NCI-H524 (cell line): ENCODE results near the gene ZER1.
"Not testable (repeated sequence)": the region's sequence is repeated elsewhere in the genome, so short reads cannot be mapped to it uniquely, and the experiment has no call there.

Experiments
- DNase-seq, 2 experiments: peaks; one replicate each; lab custom pipeline; 2025; lab: John Stamatoyannopoulos, UW

The ZER1 gene

DNA sequence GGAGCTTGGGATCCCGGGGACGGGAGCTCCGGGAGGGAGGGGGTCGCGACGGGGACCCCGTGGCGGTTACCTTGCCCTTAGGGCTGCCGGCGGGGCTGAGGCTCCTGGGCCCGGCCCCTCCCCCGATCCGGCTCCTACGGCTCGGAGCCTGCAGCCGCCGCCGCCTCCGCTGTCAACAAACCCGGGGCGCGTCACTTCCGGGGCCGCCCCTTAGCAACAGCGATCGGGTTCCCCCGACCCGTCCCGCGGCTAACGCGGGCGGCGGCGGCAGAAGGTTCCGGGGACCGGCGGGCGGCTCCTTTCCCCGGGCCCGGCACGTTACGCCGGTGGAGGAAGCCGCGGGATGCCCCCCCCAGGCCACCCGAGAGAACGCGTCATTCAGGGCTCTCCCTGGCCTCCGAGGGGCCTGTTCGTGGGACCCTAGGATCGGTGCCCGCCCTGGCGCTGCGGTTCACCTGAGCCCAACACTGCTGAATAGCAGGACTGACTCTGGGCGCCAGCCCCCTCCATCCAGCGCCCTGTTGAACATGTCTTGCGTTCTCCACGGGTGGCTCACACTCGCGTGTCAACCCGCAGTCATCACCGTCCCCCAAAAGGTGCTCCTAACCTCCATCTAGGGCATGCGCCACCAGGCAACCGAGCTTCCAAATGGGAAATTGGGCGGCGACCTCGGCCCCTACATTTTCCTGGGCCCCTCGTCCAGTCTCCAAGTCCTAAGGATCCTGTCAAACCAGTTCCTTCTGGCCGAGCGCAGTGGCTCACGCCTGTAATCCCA, at the start of gene ZER1:
TSS of gene ZER1 (minus strand) at position 183 of the 775 bp plus-strand sequence. CDS start 16,362 bp downstream, outside the sequence.
- peak; percentile 70 to 89 for DNase-seq

DNA sequence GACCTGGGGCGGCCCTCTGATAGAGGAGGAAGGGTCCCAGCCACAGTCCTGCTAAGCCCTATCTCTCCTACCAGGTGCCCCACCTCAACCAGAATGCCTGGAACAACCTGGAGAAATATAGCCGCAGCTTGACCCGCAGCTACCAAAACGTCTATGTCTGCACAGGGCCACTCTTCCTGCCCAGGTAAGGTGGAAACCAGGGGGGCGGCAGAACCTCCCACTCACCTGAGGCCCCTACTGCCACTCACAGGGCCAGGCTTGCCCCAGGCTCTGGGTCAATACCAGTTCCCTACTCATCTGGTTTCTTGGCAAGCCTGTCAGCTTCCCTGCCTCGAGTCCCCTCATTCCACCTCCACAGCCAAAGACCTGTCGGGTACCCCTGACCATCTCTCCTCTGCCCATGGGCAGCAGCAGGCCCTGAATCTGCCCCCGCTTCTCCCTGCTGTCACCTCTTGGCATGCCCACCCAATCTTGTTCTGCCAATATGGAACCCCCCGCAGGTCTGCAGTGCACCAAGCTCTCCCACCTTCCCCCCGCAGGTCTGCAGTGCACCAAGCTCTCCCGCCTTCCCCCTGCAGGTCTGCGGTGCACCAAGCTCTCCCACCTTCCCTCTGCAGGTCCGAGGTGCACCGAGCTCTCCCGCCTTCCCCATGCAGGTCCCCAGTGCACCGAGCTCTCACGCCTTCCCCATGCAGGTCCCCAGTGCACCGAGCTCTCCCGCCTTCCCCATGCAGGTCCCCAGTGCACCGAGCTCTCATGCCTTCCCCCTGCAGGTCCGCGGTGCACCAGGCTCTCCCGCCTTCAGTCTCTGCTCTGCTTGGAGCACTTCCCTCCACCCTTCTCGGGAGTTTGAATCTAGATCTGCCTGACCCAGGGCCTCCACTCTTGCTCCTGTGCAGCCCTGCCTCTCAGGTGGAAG, 49.2 kb upstream of the ZER1 start:
- no peak for DNase-seq

DNA sequence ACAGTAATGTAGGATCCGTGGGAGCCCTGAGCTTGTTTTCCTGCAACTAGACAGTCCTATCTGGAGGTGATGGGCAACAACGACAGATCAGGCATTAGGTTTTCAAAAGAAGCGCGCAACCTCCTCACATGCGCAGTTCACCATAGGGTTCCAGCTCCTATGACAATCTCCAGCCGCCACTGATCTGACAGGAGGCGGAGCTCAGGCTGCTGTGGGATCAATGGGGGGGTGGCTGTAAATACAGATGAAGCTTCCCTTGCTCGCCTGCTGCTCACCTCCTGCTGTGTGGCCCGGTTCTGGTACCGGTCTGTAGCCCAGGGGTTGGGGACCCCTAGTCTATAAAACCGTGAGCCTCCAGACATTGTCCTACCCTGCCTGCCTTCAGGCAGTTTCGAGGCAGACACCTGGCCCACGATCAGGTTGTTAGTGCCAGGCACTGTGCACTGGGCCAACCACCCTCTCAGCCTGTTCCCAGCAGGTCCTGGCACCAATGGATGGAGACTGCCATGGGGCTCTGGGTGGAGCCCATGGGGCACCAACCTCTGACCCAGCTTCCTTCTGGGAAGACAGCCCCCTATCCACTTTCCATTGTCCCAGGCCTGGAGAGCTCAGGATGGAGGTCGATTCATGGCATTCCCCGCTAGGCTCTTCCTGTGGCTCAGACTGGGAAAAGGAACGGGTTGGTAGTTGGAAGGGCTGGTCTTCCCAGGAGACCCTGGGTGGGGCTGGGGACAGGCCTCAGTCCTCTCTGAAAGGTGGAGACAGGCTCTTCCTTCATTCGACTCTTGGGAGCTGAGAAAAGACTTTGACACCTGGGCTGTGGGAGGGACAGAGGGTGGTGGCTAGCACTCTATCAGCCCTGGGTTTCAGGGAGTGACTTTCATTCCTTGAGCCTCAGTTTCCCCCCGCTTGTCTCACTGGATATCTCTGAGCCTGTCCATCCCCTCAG, 48.3 kb upstream of the ZER1 start:
- no peak for DNase-seq

DNA sequence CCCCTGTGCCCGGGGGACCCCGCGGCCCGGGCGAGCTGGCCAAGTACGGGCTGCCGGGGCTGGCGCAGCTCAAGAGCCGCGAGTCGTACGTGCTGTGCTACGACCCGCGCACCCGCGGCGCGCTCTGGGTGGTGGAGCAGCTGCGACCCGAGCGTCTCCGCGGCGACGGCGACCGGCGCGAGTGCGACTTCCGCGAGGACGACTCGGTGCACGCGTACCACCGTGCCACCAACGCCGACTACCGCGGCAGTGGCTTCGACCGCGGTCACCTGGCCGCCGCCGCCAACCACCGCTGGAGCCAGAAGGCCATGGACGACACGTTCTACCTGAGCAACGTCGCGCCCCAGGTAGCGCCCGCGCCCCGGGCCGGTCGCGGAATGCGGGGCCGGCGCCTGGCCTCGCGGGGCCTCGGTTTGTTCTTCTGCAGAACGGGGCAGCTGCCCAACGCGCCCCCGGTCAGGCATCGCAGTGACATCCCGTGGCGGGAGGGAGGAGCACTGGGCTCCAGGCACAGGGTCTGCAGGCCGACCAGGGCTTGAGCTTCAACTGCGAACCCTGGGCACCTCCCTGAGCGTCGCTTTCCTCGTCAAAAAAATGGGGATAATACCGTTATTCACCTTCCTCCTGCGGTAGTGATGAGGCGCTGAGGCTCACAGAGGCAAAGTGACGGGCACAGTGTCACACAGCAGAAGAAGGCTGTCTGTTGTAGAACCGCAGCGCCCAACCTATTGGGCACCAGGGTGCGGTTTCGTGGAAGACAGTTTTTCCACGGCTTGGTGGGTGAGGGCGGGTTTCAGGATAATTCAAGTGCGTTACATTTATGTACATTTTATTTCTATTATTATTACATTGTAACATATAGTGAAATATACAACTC, 47.4 kb upstream of the ZER1 start:
- peak; percentile 44 to 65 for DNase-seq

DNA sequence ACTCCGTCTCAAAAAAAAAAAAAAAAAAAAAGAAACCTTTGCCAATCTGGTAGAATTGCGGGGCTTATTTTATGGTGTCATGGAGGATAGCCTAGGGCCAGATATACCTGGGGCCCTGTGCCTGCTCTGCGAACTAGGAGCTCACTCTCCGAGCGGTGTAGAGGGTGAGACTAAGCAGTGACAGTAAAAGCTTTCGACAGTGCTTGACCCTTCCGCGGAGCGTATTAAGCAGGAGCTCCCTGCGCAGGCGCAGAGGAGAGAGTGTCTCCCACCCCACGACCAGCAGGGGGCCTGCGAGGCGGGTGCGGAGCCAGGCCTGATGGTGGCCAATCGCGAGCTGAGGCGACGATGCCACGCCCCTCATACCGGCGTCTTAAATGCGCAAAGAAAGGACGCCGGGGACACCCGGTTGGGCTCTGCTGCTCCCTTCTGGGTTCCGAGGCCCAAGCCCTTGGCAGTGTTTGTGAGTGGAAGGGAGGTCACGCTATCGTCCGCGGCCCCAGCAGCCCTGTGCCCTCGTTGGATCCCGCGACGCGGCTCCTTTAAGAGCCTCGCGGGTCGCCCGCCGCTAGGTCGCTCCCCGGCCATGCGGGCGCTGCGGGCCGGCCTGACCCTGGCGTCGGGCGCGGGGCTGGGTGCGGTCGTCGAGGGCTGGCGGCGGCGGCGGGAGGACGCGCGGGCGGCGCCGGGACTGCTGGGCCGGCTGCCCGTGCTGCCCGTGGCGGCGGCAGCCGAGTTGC, 46.5 kb upstream of the ZER1 start, which contains the start of gene ENDOG:
TSS of gene ENDOG (plus strand) at position 402 of the 740 bp plus-strand sequence. CDS start at position 587, 185 bp downstream.
- DNase-seq, result peak; percentile 99

DNA sequence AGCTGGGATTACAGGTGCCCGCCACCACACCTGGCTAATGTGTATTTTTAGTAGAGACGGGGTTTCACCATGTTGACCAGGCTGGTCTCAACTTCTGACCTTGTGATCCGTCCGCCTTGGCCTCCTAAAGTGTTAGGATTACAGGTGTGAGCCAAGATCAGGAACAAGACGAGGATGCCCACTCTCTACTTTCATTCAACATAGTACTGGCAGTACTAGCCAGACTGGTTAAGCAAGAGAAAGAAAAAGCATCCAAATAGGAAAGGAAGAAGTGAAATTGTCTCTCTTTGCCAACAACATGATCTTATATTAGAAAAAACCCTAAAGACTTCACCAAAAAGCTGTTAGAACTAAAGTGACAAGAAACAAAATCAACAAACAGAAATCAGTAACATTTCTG, 39.1 kb upstream of the ZER1 start:
- DNase-seq, result no peak

DNA sequence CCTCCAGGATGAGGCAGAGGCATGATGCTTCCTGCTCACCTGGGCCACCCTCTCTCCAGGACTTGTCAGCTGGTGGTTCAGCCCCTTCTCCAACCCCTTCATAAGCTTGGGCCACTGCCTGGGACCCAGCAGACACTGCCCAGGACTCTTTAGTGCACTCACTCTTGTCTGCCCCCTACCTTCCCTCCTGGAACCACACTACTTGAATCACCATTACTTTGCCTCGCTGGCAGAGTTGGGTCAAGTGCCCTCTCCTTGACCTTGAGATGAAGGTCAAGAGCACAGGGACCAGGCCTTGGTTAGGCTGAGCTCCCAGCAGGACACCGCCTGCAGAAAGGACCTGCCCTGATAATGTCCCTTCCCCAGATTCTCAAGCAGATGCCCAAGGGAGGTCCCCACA, 38.1 kb upstream of the ZER1 start:
- DNase-seq, result no peak

DNA sequence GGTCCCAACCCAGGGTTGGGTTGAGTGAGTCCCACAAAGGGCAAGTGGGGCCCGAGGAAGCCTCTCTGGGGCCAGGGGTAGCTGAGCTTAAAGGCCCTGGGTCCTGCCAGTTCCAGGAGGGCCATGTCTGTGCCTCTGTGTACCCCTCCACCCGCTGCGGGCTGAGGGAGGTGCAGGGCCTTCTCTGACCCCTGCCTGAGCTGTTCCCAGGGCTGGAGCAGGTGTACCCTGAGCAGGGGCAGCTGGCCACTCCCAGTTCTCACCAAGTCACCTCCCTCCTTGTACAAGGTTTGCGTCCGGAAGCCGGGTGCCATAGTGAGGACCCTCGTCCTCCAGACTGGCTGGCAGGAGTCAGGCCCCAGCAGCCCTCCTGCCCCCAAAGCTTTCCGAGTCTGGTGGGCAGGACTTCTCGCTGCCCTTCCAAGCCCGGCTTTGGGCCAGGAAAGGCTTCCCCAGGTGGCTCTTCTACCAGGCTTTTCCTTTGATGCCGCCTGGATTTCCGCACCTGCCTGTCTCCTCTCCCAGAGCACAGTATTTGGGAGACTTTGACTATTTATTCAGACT, 37.4 kb upstream of the ZER1 start:
- DNase-seq, result no peak

DNA sequence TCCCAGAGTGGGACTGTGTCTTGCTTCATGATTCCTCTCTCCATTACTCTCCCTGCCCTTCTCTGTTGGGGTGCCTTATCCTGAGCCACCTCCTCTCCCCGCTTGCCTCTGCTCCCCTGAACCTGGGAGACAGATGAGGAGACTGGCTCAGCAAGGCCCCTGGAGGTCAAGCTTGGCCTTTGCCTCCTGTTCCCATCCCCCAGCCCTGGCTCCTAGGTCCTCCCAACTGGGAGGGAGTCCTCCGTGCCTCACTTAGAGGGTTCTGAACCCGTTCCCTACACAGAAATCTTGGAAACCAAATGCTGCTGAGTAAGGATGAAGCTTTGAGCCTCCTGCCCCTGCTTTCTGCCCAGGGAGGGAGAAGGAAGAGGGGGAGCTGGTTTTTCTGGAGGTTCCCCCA, 36.8 kb upstream of the ZER1 start:
- no peak for DNase-seq

DNA sequence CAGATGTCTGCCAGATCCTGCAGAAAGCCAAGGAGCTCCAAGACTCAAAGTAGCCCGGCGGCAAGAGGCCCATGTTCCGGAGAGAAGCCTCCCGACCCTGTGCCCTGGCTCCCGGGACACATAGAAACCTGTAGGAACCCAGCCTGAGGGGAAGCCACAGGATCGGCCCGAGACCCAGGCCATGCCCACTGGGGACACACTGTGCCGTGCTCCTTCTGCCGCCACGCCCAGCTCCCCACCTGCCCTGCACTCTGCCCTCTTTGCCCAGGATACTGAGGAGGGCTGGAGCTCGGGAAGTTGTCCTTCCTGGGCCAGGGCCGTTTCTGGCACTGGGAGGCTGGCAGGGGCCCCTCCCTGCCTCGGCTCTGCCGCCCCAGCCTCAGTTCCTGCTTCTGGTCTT, 36.1 kb upstream of the ZER1 start:
- DNase-seq, result no peak

DNA sequence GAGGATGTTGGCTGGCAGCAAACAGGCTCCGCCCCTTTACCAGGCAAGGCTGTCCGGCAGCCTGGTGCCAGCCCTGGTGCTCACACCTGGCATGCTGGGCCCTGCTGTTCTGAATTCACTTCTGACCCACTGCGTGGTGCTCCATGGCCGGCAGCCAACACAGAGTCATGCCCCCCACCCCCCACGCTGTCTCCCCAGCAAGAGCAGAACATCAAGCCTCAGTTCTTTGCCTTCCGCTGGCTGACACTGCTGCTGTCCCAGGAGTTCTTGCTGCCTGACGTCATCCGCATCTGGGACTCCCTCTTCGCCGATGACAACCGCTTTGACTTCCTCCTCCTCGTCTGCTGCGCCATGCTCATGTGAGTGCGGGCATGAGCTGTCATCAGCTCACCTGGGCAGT, 33.9 kb upstream of the ZER1 start:
- no peak for DNase-seq

DNA sequence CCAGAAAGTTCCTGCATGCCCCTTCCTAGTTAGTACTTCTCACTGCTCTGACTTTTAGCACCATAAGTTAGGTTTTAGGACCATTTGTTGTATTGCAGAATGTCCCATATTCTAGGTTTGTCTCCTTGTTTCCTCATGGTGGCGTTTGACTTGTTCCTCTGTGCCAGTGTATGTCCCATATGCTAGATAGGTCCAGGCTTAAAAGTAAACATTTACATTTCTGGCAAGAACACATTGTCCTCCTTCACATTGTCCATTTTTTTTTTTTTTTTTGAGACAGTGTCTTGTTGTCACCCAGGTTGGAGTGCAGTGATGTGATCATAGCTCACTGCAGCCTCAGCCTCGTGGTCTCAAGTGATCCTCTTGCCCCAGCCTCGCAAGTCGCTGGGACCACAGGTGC, 30.8 kb upstream of the ZER1 start:
- no peak for DNase-seq

DNA sequence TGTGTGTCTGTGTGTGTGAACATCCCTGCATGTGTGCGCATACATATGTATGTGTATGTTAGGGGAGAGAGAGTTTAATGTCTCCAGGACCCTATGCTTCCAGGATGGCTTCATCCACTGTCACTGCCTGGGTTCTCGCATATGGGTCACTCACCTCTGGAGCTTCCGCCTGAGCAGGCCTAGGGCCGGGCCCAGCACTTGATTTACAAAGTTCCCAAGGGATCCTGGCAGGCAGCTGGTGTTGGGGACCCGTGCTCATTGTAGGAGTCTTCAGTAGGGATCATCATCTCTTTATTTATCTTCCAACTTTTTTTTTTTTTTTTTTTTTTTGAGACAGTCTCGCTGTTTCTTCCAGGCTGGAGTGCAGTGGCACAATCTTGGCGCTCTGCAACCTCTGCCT, 28.3 kb upstream of the ZER1 start:
- no peak for DNase-seq

DNA sequence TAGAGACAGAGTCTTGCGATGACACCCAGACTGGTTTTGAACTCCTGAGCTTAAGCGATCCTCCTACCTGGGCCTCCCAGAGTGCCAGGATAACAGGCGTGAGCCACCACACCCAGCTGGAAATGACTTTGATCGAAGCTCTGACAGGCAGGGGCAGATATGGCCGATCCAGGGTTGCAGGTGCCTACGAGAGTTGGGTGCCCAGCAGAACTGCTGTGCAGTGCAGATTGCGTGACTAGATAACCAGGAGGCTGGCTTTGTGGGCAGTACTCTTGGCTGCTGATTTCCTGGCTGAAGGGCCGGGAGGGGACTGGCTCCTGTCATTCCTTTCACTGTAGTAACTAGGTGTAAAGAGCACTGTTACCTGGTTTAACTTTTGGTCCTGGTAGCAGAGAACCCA, 27.2 kb upstream of the ZER1 start:
- DNase-seq, result no peak

DNA sequence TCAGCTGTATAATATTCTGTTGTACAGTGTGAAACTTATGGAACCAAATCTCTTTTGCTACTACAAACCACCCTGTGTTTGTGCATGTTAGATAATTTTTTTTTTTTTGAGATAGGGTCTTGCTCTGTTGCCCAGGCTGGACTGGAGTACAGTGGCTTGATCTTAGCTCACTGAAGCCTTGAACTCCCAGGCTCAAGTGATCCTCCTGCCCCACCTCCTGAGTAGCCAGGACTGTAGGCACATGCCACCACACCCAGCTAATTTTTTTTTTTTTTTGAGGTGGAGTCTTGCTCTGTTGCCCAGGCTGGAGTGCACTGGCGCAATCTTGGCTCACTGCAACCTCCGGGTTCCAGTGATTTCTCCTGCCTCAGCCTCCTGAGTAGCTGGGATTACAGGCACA, 23.2 kb upstream of the ZER1 start:
- DNase-seq, result not testable (repeated sequence)

DNA sequence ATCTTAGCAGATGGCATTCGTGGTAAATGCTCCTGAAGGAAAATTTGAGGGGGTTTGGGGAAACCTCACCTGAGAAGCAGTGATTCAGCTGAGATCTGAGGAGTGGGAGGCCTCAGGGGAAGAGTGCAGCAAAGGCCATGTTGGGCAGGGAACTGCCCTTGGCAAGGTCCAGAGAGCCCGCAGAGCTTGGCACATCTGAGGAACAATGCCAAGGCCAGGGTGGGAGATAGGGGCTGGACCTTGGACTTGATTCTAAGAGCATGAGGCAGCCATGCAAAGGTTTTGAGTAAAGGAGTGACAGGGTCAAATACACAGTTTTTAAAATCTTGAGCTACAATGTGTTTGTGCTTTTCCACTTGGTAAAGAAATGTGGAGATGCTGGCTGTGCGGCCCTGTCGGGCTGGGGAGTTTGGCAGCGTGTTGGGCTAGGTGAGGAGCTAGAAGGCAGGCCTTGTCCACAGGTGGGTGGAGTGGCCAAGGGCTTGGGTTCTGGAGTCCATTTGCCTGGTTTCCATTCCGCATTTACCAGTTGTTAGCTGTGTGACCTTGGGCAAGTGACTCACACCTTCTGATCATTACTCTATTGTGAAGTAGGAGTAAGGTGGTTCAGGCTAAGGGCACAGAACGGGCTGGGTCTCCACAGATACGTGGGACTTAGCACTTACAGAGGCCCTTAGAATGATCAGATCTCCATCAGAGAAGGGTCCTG, 21.4 kb upstream of the ZER1 start:
- DNase-seq, result no peak

DNA sequence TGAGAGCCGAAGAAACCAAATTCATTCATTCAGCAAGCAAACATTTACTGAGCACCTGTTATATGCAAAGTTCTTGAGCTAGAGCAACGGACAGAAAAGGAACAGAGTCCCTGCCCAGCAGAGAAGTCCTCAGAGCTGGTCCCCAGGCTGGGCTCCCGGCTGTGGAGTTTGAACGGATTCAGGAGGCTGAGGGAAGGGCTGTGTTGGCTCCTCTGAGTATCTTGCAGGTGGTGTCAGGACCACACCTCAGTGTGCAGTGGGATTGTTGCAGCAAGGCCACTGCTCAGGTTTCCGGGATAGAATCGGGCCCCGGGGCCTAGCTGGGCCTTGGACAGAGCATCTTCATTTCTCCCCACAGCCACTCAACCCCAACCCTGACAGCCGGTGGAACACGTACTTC, 20.4 kb upstream of the ZER1 start:
- DNase-seq, result no peak

DNA sequence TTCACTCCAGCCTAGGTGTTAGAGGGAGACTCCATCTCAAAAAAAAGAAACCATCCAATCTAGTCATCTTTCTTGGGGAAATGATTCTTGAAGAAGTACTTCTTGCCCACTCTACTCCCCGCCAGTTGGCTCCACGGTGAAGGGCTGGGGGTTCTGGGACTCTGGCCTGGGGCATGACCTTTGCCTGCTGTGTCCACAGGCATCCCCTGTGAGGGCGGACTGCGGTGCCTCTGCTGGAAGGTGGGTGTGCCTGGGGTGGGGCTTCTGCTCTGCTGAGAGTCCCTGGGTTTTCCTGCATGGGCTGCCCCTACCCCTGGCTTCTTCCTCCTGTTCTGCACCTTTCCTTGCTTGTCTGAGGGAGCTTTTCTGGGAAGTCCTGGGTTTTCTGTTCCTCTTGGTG, 18.8 kb upstream of the ZER1 start:
- no peak for DNase-seq

DNA sequence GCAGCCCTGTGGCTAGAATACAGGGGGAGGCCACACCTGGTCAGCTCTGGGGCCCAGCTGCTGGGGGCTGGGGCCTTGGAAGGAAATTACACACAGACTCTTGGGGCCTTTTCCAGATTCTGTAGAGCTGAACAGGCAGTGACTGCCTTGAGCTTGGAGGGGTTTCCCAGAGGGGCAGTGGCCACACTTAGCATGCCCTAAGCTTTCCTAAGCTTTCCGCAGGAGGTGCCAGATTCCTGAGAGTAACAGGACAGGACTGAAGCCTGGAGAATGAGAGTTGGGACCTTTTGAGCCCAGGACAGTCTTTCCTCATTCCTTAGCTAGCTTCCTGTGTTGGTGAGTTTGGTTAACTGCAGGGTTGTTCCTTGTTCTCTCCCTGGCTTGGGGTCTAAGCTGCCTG, 16.7 kb upstream of the ZER1 start:
- DNase-seq, result no peak
